HT-29 (cell line): ENCODE data around the gene NRG3. TPM values are rescaled to one million over a fixed set of nuclear protein-coding genes. Genes with fewer than 3 reads are reported as not detected.
"Not testable (repeated sequence)": the region's sequence is repeated elsewhere in the genome, so short reads cannot be mapped to it uniquely, and the experiment has no call there.

Source experiments
- DNase-seq: peaks from one replicate; pipeline ENCODE4 v3.0.0-alpha.2; 2015; ENCODE audit warnings: low spot score
- small RNA-seq: library from RNA; depleted of rRNA; stranded (forward); fragments of <200 nt; gene quantifications from one replicate; pipeline ENCODE3, GENCODE V24; 2014
- total RNA-seq: library from RNA; depleted of rRNA; stranded (reverse); fragments of >200 nt; shearing (Covaris generic); gene quantifications from 2 replicates; pipeline ENCODE4 v1.2.3, GENCODE V29; 2014

NRG3 gene
- total RNA-seq, 1 experiment from 2014 or later, result not detected

- DNase-seq, result no peak
Measured at GRCh38 chr10:82966130-82966529, 1091.1 kb downstream of the NRG3 start.

DNA sequence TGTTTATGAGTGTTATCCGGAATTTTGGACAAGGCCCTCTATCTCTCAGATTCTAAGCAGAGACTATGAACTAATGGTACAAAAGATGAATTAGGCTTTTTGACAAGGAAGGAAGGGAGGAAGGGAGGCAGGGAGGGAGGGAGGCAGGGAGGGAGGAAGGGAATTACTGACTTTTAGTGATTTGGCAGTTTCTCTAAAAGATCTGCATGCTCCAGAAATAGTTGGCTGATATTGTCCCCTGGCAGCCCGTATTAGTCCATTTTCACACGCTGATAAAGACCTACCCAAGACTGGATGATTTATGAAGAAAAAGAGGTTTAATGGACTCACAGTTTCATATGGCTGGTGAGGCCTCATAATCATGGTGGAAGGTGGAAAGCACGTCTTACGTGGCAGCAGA lies 1093.5 kb downstream of the NRG3 start:
- DNase-seq, result no peak

GRCh38 chr10:82969405-82969804 lies 1094.4 kb downstream of the NRG3 start:
- peak; percentile 28 for DNase-seq

GRCh38 chr10:82980321-82980720 lies 1105.3 kb downstream of the NRG3 start:
- no peak for DNase-seq

DNA sequence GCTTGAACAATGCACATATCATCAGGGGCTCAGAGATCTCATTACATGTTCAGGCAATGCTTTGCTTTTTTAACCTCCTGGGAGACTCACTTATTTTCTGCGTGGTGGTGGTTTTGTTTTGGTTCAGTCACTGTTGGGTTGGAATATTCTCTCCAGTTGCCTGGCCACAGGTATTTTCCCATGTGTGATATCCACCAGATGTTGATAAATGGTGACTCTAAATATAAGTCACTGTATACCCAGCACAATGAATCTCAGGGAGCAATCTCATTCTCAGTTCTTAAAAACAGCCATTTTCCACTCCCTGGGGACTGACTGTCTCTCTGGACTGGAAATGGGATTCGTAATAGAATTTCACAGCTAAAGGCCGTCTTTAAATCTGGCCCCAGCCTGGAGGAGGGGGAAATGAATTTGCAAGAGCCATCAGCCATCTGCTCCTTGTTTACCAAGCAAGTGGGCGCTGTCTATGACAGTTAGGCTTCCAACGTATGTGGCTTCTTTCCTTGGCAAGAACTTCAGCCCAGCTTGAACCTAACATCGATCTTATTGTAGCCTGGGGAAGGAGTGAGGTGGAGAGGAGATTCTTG lies 1106.2 kb downstream of the NRG3 start:
- DNase-seq, result no peak

GRCh38 chr10:82982110-82982608 lies 1107.2 kb downstream of the NRG3 start:
- DNase-seq, result no peak

DNA sequence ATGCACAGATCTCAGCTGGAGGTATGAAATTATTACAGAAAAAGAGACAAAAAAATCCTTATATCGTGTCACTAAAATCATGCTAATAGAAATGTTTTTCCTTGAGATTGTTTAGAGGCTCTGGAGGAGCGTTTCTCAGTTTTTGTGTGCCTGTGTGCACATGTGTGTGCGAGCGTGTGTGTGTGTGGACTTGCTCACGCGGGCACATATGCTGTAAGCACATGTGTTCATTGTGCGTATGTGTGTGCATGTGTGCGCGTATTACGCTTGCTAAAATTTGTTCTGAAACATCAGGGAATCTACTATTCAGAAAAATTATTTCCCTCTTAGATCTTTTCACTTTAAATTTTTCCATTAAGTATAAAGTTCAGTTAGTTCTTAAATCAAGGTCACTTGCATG lies 1111.2 kb downstream of the NRG3 start:
- DNase-seq, result no peak

- DNase-seq, result not testable (repeated sequence)
Measured at GRCh38 chr10:83006479-83006878, 1131.5 kb downstream of the NRG3 start.

DNA sequence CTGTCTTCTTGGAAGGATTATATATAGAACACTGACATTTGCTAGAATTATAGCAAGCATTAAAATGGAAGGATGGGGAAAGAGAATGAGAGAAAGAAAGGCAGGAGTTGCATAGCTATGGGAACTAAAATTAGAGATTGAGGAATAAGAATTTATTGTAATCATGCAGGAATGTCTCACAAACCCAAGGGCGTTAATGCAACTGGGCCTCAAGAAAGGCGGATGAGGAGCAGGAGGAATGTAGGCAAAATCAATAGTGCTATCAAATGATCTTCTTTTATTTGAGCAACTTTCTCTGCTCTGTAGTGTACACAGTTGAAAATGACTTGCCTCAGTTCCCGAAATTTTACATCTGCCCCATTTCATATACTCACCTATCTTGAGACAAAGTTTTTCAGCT lies 1132.5 kb downstream of the NRG3 start:
- no peak for DNase-seq

DNA sequence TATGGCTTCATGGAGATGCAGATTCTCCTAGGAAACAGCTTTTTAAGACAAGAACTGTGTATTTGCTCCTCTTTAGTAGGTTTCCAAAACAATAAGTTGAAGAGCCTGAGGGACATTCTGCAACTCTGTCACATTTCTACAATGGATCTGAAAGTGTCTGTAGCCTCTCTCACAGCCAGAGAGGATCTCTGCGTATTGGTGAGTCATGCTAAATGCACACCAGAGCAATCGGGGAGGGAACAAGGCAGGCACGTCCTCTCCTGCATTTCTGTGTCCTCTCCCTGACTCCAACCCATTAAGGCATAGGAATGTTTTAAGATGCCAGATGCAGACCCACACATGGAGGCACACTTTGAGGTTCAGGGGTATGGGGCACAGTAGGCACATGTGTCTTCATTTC lies 1137.9 kb downstream of the NRG3 start:
- DNase-seq, result no peak

DNA sequence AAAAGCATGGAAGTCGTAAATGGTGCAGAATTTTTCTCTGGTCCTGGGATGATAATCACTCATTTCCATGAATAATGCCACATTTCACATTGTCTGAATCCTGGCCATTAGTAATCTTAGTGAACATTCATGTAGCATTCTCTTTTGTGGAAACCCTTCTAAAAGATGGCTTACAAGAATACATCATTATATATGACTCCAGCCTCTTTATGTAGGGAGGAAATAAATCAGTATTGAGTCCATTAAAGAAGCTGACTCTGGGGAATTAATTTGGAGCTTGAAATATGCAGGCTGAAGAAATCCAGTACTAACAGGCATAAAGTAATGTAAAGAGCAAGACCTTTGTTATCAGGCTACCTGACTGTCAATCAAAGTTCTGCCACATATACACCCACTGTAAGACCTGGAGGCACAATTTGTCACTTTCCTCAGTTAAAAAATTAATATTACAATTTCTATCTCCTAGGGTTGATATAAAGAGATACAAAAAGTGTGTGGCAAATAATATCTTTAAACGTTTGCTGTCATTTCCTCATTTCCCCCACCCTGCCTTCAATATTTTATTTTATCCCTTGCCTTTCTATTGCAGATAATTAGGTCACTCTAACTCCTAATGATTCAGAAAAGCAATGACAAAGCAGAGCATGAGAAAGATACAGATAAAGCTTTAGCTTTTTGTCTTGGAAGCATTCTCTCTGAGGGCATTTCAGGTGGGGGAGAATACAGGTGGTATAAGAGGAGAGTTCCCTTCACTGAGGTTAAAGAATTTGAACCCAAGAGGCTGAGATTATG lies 1142.3 kb downstream of the NRG3 start:
- DNase-seq, result no peak

GRCh38 chr10:83023662-83024061 lies 1148.7 kb downstream of the NRG3 start:
- DNase-seq, result no peak

Small RNAs within 50 kb of the gene (small RNA-seq; reads per million reads assigned to genes)
- gene RNU6-441P, result not detected
